Panc1 (cell line): ENCODE measurements around the gene ADAMTS13. TPM values are rescaled to one million over a fixed set of nuclear protein-coding genes. Genes with fewer than 3 reads are reported as not detected.

Experiments used
- ATAC-seq: fragments of 200-7000 bp; cut with Tn5 transposase; 2 replicates; pipeline ENCODE4 v1.9.1; 2020; ENCODE audit warnings: mild to moderate bottlenecking, moderate library complexity
- BruUV-seq: library from RNA; stranded (reverse); fragments of 400-500 nt; replicated peaks from 2 replicates; lab custom pipeline; 2021; lab: Mats Ljungman, UMichigan
- CTCF ChIA-PET: fragments of 300-600 bp; sonication (Branson Sonifier 250); formaldehyde crosslinking; loops from one replicate; lab custom pipeline; 2022; ENCODE audit warnings: antibody characterized with exemption; lab: Charles Lee
- POLR2A ChIA-PET: fragments of 300-600 bp; sonication (Branson Sonifier 250); formaldehyde crosslinking; loops from one replicate; lab custom pipeline; 2022; ENCODE audit warnings: antibody characterized with exemption; lab: Charles Lee
- DNase-seq: peaks from one replicate; pipeline ENCODE4 v3.0.0-alpha.2; 2010; ENCODE audit warnings: low read depth, low spot score
- H3K27ac ChIP-seq: 2 replicates; pipeline ENCODE4 v1.5.1; 2011; ENCODE audit warnings: mild to moderate bottlenecking, low read length, inconsistent platforms
- H3K27me3 ChIP-seq: fragments of 200-500 bp; sonication (Bioruptor generic); 2 replicates; pipeline ENCODE4 v1.6.0; 2014; ENCODE audit warnings: low read length, inconsistent platforms; ENCODE audit not compliant: control insufficient read depth, insufficient read depth
- H3K36me3 ChIP-seq: fragments of 200-500 bp; sonication (Bioruptor generic); 2 replicates; pipeline ENCODE4 v1.5.1; 2014; ENCODE audit warnings: inconsistent platforms, mild to moderate bottlenecking, low read length, moderate library complexity; ENCODE audit not compliant: control insufficient read depth, insufficient read depth
- H3K4me1 ChIP-seq: 2 replicates; pipeline ENCODE4 v1.5.1; 2011; ENCODE audit warnings: inconsistent platforms, mild to moderate bottlenecking, low read length, moderate library complexity; ENCODE audit not compliant: control insufficient read depth, insufficient read depth
- H3K4me3 ChIP-seq, 2 experiments: 2 replicates each; pipeline ENCODE4 v1.5.1; 2011 to 2012; ENCODE audit warnings: low read depth in 2 of 2, low read length in 2 of 2, mild to moderate bottlenecking in 2 of 2, inconsistent platforms in 1 of 2, moderate library complexity in 1 of 2
- H3K9me3 ChIP-seq: fragments of 200-500 bp; sonication (Bioruptor generic); 2 replicates; pipeline ENCODE4 v1.5.1; 2014; ENCODE audit warnings: low read depth, mild to moderate bottlenecking, inconsistent platforms, low read length, moderate library complexity; ENCODE audit not compliant: control insufficient read depth, insufficient read depth
- POLR2AphosphoS5 ChIP-seq: IDR thresholded peaks from 2 replicates; pipeline ENCODE4 v1.6.1; 2012; ENCODE audit warnings: mild to moderate bottlenecking, low read depth, low read length, moderate library complexity
- SIN3A ChIP-seq: IDR thresholded peaks from 2 replicates; pipeline ENCODE4 v1.6.1; 2012; ENCODE audit warnings: low read depth, mild to moderate bottlenecking, low read length, moderate library complexity, borderline replicate concordance; ENCODE audit not compliant: insufficient read depth
- TCF7L2 ChIP-seq: IDR thresholded peaks from 2 replicates; pipeline ENCODE4 v1.6.1; 2011; ENCODE audit warnings: mild to moderate bottlenecking, low read depth, low read length, inconsistent platforms
- in situ Hi-C: cut with HindIII; loops from 2 replicates; pipeline ENCODE4 v1.10.0; 2016; ENCODE audit warnings: low sequenced_read_pairs, low pct_unique_long_range_greater_than_20kb
- intact Hi-C: fragments of 100-400 bp; cut with micrococcal nuclease; formaldehyde crosslinking; loops from one replicate; pipeline ENCODE4 v1.10.0; 2022; ENCODE audit not compliant: unreplicated experiment
- total RNA-seq: library from RNA; stranded (reverse); gene quantifications from one replicate; pipeline ENCODE4 v1.2.1, GENCODE V29; 2021; ENCODE audit not compliant: unreplicated experiment
- TF ChIP-seq, protein P1 (sequence below), 2 experiments: IDR thresholded peaks; 2 replicates each; pipeline ENCODE4 v1.6.1; 2011 to 2012; ENCODE audit warnings: low read depth in 2 of 2, control low read depth in 1 of 2, low read length in 1 of 2, mild to moderate bottlenecking in 1 of 2, moderate library complexity in 1 of 2; ENCODE audit not compliant: insufficient read depth in 1 of 2
- TF ChIP-seq, protein P2 (sequence below): fragments of 450-650 bp; IDR thresholded peaks from 2 replicates; pipeline ENCODE4 v1.5.1; 2017; ENCODE audit warnings: mild to moderate bottlenecking

The ADAMTS13 gene
- total RNA-seq, 1 experiment from 2014 or later: 3.4 TPM

DNA sequence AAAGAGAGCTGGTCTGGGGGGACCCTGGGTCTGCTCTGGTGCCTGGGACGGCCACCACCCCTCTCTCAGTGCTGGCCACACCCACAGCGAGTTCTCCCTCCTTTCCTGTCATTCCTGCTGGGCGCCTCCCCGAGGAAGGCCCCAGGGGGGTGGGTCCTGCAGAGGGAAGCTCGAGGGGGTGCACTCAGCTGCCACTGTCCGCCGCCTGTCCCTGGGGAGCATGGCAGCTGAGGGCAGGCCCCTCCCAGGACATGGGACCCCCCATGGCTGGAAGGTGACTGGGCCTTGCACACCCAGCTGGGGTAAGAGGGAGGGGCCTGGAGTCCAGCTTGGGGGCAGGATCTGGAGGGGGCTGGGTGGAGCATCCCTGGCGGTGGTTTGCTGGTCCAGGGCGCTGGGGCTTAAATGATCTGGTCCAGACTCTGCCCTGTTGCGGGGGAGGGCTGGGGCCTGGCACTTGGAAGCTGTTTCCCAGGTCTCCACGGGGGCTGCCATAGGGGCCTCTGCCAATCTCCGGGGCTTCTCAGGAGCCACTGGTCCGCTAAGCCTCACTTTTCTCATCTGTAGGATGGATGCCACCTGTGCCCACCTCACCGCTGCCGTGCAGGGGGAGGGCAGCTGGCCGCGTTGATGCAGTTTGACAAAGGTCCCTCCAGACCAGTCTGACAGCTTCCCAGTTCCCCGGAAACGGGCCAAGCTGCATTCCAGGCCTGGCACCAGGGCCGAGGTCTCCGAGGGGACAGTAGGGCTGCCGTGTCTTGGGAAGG, 62.7 kb downstream of the ADAMTS13 start:
- in situ Hi-C loops: no loop called here

DNA sequence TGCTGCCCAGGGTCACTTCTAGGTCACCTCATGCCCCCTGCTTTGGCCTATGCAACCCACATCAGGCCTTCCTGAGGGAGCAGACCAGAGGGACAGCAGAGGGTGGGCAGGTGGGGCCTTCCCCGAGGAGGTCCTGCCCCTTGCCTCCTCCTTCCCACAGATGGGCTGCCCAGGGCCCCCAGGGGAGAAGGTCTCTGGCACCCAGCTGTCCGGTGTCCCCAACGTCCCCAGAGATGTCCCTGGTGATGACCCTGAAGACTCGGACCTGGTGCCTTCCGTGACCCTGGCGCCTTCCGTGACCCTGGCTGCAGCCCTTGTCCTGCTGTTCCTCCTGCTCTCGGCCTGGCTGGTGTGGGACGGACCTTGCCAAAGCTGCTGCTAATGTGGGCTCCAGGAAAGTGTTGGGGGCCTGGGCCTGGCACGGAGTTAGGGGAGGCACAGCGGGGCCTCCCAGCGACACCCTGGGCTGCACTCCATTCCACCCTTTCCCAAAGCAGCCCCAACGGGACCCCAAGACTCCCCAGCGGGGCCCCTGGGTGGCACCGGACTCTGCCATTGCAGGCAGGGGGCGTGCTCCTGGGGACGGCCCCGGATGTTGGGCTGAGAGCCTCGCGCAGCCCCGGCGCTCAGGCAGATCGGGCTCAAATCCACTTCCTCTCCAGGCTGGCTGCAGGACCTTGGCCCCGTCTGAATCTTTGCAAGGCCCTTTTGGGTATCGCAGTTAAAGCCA, 63.5 kb downstream of the ADAMTS13 start:
- no peaks in the 10 kb centered on the region for H3K36me3 ChIP-seq
- H3K4me3 ChIP-seq: no peak overlapping the region
- ChIA-PET POLR2A (no interaction called here), CTCF (interaction anchor here (0.6 to 0.7 kb wide), 3 partner anchors 10 to 26 kb away, joined by 3 to 8 read pairs (median 4); no protein-coding TSS in a partner anchor)
- H3K27me3 ChIP-seq: no peaks in the 10 kb centered on the region
- no peak overlapping the region for H3K27ac ChIP-seq
- H3K9me3 ChIP-seq: no peaks in the 10 kb centered on the region
- BruUV-seq: no TSS peak
- in situ Hi-C loops (no loop called here), intact Hi-C loops (loop anchor here (10.0 kb wide), 1 partner anchor 131 kb away; the partner anchor contains the start of genes SURF1 and SURF2)
- H3K4me1 ChIP-seq: peaks cover 2% of the 10 kb centered on the region; the same call in 1 of the 2 replicates
- no peak for DNase-seq
- TF ChIP-seq, protein P1, sequence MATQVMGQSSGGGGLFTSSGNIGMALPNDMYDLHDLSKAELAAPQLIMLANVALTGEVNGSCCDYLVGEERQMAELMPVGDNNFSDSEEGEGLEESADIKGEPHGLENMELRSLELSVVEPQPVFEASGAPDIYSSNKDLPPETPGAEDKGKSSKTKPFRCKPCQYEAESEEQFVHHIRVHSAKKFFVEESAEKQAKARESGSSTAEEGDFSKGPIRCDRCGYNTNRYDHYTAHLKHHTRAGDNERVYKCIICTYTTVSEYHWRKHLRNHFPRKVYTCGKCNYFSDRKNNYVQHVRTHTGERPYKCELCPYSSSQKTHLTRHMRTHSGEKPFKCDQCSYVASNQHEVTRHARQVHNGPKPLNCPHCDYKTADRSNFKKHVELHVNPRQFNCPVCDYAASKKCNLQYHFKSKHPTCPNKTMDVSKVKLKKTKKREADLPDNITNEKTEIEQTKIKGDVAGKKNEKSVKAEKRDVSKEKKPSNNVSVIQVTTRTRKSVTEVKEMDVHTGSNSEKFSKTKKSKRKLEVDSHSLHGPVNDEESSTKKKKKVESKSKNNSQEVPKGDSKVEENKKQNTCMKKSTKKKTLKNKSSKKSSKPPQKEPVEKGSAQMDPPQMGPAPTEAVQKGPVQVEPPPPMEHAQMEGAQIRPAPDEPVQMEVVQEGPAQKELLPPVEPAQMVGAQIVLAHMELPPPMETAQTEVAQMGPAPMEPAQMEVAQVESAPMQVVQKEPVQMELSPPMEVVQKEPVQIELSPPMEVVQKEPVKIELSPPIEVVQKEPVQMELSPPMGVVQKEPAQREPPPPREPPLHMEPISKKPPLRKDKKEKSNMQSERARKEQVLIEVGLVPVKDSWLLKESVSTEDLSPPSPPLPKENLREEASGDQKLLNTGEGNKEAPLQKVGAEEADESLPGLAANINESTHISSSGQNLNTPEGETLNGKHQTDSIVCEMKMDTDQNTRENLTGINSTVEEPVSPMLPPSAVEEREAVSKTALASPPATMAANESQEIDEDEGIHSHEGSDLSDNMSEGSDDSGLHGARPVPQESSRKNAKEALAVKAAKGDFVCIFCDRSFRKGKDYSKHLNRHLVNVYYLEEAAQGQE (IDR thresholded peaks at IDR 0.05; ENCODE audit: insufficient read depth in 1 of 2, low read depth in 2 of 2, low read length in 1 of 2): no peak
- TF ChIP-seq POLR2AphosphoS5 (no peak), TCF7L2 (no peak), SIN3A (no peak)
- TF ChIP-seq, protein P2, sequence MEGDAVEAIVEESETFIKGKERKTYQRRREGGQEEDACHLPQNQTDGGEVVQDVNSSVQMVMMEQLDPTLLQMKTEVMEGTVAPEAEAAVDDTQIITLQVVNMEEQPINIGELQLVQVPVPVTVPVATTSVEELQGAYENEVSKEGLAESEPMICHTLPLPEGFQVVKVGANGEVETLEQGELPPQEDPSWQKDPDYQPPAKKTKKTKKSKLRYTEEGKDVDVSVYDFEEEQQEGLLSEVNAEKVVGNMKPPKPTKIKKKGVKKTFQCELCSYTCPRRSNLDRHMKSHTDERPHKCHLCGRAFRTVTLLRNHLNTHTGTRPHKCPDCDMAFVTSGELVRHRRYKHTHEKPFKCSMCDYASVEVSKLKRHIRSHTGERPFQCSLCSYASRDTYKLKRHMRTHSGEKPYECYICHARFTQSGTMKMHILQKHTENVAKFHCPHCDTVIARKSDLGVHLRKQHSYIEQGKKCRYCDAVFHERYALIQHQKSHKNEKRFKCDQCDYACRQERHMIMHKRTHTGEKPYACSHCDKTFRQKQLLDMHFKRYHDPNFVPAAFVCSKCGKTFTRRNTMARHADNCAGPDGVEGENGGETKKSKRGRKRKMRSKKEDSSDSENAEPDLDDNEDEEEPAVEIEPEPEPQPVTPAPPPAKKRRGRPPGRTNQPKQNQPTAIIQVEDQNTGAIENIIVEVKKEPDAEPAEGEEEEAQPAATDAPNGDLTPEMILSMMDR: no peak
- peak; percentile 61 for ATAC-seq

More for the DNA sequence above, 62.7 kb downstream of the ADAMTS13 start:
- POLR2A ChIA-PET: no interaction called here
- DNase-seq (no peak), ATAC-seq (no peak)
- H3K27me3 ChIP-seq: no peaks in the 10 kb centered on the region
- no peaks in the 10 kb centered on the region for H3K9me3 ChIP-seq
- intact Hi-C loops: loop anchor here (10.0 kb wide), 1 partner anchor 130 kb away; the partner anchor contains the start of genes SURF1 and SURF2
- H3K4me1 ChIP-seq: peaks cover 2% of the 10 kb centered on the region; the same call in 1 of the 2 replicates
- CTCF ChIA-PET: interaction anchor here (0.6 to 0.7 kb wide), 4 partner anchors 8 to 25 kb away, joined by 3 to 8 read pairs (median 6); no protein-coding TSS in a partner anchor
- TF ChIP-seq, protein P1 (IDR thresholded peaks at IDR 0.05; ENCODE audit: insufficient read depth in 1 of 2, low read depth in 2 of 2, low read length in 1 of 2): no peak
- no peak for TF ChIP-seq SIN3A
- BruUV-seq: no TSS peak
- no peaks in the 10 kb centered on the region for H3K36me3 ChIP-seq
- no peak overlapping the region for H3K27ac ChIP-seq
- H3K4me3 ChIP-seq: no peak overlapping the region
